SK-N-SH treated with all-trans-retinoic acid at 6 μM for 48 hours (cell line): Measurements from ENCODE around the gene SLC13A4.

Experiments
- ARNTL ChIP-seq: fragments of 450-650 bp; formaldehyde crosslinking; IDR thresholded peaks from 2 replicates; pipeline ENCODE4 v1.5.0; 2020; ENCODE audit warnings: low read depth, mild to moderate bottlenecking, moderate library complexity, borderline replicate concordance
- BACH2 ChIP-seq: fragments of 250-450 bp; sonication (Bioruptor Pico); IDR thresholded peaks from 2 replicates; pipeline ENCODE4 v1.9.0; 2021; ENCODE audit warnings: mild to moderate bottlenecking, borderline replicate concordance
- CSDC2 ChIP-seq: fragments of 250-450 bp; sonication (Bioruptor Pico); IDR thresholded peaks from 2 replicates; pipeline ENCODE4 v1.5.0; 2020; ENCODE audit warnings: mild to moderate bottlenecking, moderate library complexity
- GLIS3 ChIP-seq: fragments of 250-450 bp; sonication (Bioruptor Pico); IDR thresholded peaks from 2 replicates; pipeline ENCODE4 v1.5.0; 2020; ENCODE audit warnings: mild to moderate bottlenecking, moderate library complexity
- OSR1 ChIP-seq: fragments of 250-450 bp; sonication (Bioruptor Pico); IDR thresholded peaks from 2 replicates; pipeline ENCODE4 v1.8.0; 2022; ENCODE audit warnings: moderate library complexity, mild to moderate bottlenecking, inconsistent platforms
- PPARA ChIP-seq: fragments of 250-450 bp; sonication (Bioruptor Pico); IDR thresholded peaks from 2 replicates; pipeline ENCODE4 v1.5.0; 2020; ENCODE audit warnings: mild to moderate bottlenecking, borderline replicate concordance
- SNAI2 ChIP-seq: fragments of 250-450 bp; sonication (Bioruptor Pico); IDR thresholded peaks from 2 replicates; pipeline ENCODE4 v1.5.0; 2020; ENCODE audit warnings: mild to moderate bottlenecking, moderate library complexity
- TCF4 ChIP-seq: fragments of 250-450 bp; sonication (Bioruptor Pico); IDR thresholded peaks from 2 replicates; pipeline ENCODE4 v1.8.0; 2021; ENCODE audit warnings: mild to moderate bottlenecking, moderate library complexity, borderline replicate concordance
- ZFP3 ChIP-seq: fragments of 250-450 bp; sonication (Bioruptor Pico); IDR thresholded peaks from 2 replicates; pipeline ENCODE4 v1.5.0; 2020; ENCODE audit warnings: mild to moderate bottlenecking, moderate library complexity
- ZFP30 ChIP-seq: fragments of 450-650 bp; formaldehyde crosslinking; IDR thresholded peaks from 2 replicates; pipeline ENCODE4 v1.5.0; 2022; ENCODE audit warnings: mild to moderate bottlenecking, moderate library complexity
- ZNF70 ChIP-seq: fragments of 450-650 bp; formaldehyde crosslinking; IDR thresholded peaks from 2 replicates; pipeline ENCODE4 v1.5.0; 2020; ENCODE audit warnings: mild to moderate bottlenecking, moderate library complexity
- TF ChIP-seq, protein P1 (sequence below): fragments of 250-450 bp; sonication (Bioruptor Pico); IDR thresholded peaks from 2 replicates; pipeline ENCODE4 v1.8.0; 2021; ENCODE audit warnings: low read depth, mild to moderate bottlenecking, moderate library complexity, borderline replicate concordance
- TF ChIP-seq, protein P2 (sequence below): fragments of 250-450 bp; sonication (Bioruptor Pico); IDR thresholded peaks from 2 replicates; pipeline ENCODE4 v1.8.0; 2020; ENCODE audit warnings: mild to moderate bottlenecking, moderate library complexity, borderline replicate concordance
- TF ChIP-seq, protein P3 (sequence below): fragments of 250-450 bp; sonication (Bioruptor Pico); IDR thresholded peaks from 2 replicates; pipeline ENCODE4 v1.5.0; 2020; ENCODE audit warnings: mild to moderate bottlenecking, moderate library complexity

DNA sequence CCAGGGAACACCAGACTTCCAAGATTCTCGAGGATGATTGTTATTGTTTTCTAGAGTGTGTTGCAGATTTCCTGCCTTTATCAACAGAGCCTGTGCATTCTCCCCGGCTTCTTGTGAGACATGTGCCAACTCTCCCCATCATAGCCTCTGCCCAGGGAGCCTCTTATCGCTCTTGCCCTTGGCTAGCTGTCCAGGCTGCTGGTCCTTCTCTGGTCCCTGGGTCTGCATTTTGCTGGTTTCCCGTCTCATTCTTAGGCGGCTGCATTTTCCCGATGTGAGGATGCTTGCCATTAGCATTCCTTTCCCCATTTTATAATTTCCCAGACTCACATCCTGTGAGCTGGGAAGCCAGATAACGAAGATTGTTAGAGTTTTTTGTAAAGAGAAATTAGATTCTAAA lies 15.2 kb downstream of the SLC13A4 start:
- no peak for TF ChIP-seq ARNTL (CRISPR knock-in tag)
- no peak for TF ChIP-seq PPARA
- no peak for TF ChIP-seq ZFP30
- no peak for TF ChIP-seq BACH2 (CRISPR knock-in tag)
- TF ChIP-seq, protein P1, sequence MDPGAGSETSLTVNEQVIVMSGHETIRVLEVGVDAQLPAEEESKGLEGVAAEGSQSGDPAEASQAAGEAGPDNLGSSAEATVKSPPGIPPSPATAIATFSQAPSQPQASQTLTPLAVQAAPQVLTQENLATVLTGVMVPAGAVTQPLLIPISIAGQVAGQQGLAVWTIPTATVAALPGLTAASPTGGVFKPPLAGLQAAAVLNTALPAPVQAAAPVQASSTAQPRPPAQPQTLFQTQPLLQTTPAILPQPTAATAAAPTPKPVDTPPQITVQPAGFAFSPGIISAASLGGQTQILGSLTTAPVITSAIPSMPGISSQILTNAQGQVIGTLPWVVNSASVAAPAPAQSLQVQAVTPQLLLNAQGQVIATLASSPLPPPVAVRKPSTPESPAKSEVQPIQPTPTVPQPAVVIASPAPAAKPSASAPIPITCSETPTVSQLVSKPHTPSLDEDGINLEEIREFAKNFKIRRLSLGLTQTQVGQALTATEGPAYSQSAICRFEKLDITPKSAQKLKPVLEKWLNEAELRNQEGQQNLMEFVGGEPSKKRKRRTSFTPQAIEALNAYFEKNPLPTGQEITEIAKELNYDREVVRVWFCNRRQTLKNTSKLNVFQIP: no peak
- peak; percentile 63; the same call in 1 of the 2 replicates for TF ChIP-seq ZFP3
- TF ChIP-seq CSDC2 (CRISPR knock-in tag): 0 out of 2 replicates have a peak, but pooled peaks have one; percentile 44
- no peak for TF ChIP-seq SNAI2 (CRISPR knock-in tag)
- TF ChIP-seq, protein P2, sequence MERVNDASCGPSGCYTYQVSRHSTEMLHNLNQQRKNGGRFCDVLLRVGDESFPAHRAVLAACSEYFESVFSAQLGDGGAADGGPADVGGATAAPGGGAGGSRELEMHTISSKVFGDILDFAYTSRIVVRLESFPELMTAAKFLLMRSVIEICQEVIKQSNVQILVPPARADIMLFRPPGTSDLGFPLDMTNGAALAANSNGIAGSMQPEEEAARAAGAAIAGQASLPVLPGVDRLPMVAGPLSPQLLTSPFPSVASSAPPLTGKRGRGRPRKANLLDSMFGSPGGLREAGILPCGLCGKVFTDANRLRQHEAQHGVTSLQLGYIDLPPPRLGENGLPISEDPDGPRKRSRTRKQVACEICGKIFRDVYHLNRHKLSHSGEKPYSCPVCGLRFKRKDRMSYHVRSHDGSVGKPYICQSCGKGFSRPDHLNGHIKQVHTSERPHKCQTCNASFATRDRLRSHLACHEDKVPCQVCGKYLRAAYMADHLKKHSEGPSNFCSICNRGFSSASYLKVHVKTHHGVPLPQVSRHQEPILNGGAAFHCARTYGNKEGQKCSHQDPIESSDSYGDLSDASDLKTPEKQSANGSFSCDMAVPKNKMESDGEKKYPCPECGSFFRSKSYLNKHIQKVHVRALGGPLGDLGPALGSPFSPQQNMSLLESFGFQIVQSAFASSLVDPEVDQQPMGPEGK (CRISPR knock-in tag): no peak
- no peak for TF ChIP-seq TCF4 (CRISPR knock-in tag)
- TF ChIP-seq, protein P3, sequence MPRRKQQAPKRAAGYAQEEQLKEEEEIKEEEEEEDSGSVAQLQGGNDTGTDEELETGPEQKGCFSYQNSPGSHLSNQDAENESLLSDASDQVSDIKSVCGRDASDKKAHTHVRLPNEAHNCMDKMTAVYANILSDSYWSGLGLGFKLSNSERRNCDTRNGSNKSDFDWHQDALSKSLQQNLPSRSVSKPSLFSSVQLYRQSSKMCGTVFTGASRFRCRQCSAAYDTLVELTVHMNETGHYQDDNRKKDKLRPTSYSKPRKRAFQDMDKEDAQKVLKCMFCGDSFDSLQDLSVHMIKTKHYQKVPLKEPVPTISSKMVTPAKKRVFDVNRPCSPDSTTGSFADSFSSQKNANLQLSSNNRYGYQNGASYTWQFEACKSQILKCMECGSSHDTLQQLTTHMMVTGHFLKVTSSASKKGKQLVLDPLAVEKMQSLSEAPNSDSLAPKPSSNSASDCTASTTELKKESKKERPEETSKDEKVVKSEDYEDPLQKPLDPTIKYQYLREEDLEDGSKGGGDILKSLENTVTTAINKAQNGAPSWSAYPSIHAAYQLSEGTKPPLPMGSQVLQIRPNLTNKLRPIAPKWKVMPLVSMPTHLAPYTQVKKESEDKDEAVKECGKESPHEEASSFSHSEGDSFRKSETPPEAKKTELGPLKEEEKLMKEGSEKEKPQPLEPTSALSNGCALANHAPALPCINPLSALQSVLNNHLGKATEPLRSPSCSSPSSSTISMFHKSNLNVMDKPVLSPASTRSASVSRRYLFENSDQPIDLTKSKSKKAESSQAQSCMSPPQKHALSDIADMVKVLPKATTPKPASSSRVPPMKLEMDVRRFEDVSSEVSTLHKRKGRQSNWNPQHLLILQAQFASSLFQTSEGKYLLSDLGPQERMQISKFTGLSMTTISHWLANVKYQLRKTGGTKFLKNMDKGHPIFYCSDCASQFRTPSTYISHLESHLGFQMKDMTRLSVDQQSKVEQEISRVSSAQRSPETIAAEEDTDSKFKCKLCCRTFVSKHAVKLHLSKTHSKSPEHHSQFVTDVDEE (CRISPR knock-in tag): peak; percentile 70
- no peak for TF ChIP-seq ZNF70 (CRISPR knock-in tag)
- TF ChIP-seq GLIS3 (CRISPR knock-in tag): no peak
- no peak for TF ChIP-seq OSR1
